LNCaP clone FGC (cell line): Measurements from ENCODE around the gene LDLRAD4.

Source experiments
- DNase-seq: peaks from one replicate; pipeline ENCODE4 v3.0.0-alpha.2; 2011; ENCODE audit warnings: low read depth
- H3K4me3 ChIP-seq: 2 replicates; pipeline ENCODE4 v1.5.1; 2011; ENCODE audit warnings: mild to moderate bottlenecking, low read depth, low read length, control low read depth
- CTCF ChIP-seq: IDR thresholded peaks from 2 replicates; pipeline ENCODE4 v1.5.1; 2012; ENCODE audit warnings: mild to moderate bottlenecking; ENCODE audit not compliant: control insufficient read depth, insufficient read depth; ENCODE audit errors: extremely low read depth

LDLRAD4 gene

GRCh38 chr18:13616525-13617035, 398.0 kb downstream of the LDLRAD4 start:
- H3K4me3 ChIP-seq, result no peak overlapping the region
- no peak for TF ChIP-seq CTCF
- no peak for DNase-seq

- DNase-seq, result no peak
- H3K4me3 ChIP-seq, result no peak overlapping the region
- TF ChIP-seq CTCF, result no peak
Measured at GRCh38 chr18:13617826-13618515, 399.4 kb downstream of the LDLRAD4 start.

- no peak for TF ChIP-seq CTCF
- DNase-seq, result no peak
- no peak overlapping the region for H3K4me3 ChIP-seq
Measured at GRCh38 chr18:13618760-13619438, 400.3 kb downstream of the LDLRAD4 start.

DNA sequence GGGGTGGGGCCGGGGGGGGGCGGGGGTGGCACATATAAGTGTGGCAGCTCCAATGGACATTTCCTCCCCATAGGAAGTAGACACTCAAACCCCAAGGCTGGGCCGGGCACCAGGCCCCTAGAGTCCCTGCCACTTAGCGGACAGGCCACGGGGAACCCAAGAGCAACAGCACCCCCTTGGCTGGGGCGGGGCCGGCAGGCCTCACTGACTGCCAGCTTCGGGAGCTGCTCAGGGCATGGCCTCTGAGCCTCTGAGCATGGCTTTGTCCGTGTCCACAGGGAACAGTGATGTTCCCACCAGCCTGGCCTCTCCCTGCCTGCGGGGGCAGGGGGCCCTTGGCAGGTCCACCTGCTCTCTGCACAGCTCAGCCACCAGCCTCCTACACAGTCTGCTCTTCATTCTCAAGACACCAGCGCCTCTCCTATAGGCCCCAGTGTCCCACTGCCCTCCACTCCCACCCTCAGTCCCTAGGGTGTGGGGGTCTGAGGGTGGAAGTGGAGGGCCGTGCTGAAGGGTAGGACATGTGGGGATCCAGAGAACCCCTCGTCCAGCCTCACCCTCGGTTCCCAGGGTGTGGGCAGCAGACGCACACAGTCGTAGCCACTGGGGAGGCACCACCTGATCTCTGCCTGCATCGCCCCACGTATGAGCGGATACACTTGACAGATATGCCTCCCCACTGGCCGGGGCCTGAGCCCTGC, 401.1 kb downstream of the LDLRAD4 start:
- H3K4me3 ChIP-seq, result no peak overlapping the region
- no peak for TF ChIP-seq CTCF
- DNase-seq, result no peak

GRCh38 chr18:13620206-13620672, 401.7 kb downstream of the LDLRAD4 start:
- DNase-seq, result no peak
- H3K4me3 ChIP-seq, result no peak overlapping the region
- no peak for TF ChIP-seq CTCF

- TF ChIP-seq CTCF, result no peak
- no peak overlapping the region for H3K4me3 ChIP-seq
- DNase-seq, result no peak
Measured at GRCh38 chr18:13620818-13621445, 402.4 kb downstream of the LDLRAD4 start.
